Endothelial cell of umbilical vein (primary cell): ENCODE results near the gene CAMK2G. TPM values are rescaled to one million over a fixed set of nuclear protein-coding genes. Genes with fewer than 3 reads are reported as not detected.

Experiments used
- BruUV-seq: library from RNA; stranded (reverse); fragments of 400-500 nt; replicated peaks from 2 replicates; lab custom pipeline; 2021; lab: Mats Ljungman, UMichigan
- CTCF ChIA-PET: fragments of 300-600, 350-600 bp; sonication (Branson Sonifier 250); formaldehyde crosslinking; loops from one replicate; lab custom pipeline; 2021; ENCODE audit warnings: antibody characterized with exemption, inconsistent platforms; lab: Charles Lee
- POLR2A ChIA-PET: fragments of 300-600, 350-600 bp; sonication (Branson Sonifier 250); formaldehyde crosslinking; loops from one replicate; lab custom pipeline; 2021; ENCODE audit warnings: antibody characterized with exemption, inconsistent platforms; lab: Charles Lee
- DNase-seq: peaks from one replicate; pipeline ENCODE4 v3.0.0-alpha.2; 2011; ENCODE audit warnings: low read depth, low spot score
- FAIRE-seq: peaks from 2 replicates; lab custom pipeline; 2011; peaks lifted over from hg19 to GRCh38; lab: Jason Lieb, UNC
- H2AFZ ChIP-seq: 2 replicates; pipeline ENCODE4 v1.6.0; 2012; ENCODE audit warnings: low read depth, low read length, control low read depth, inconsistent platforms
- H3K27ac ChIP-seq: 2 replicates; pipeline ENCODE4 v1.5.1; 2011; ENCODE audit warnings: low read depth, mild to moderate bottlenecking, control low read depth, low read length, moderate library complexity; ENCODE audit not compliant: insufficient read depth
- H3K27me3 ChIP-seq, 2 experiments: 2 replicates each; pipeline versions ENCODE4 v1.6.0 to v1.6.1; 2011; ENCODE audit warnings: low read length in 2 of 2, mixed read lengths in 1 of 2; ENCODE audit not compliant: control insufficient read depth in 2 of 2, insufficient read depth in 2 of 2
- H3K36me3 ChIP-seq, 2 experiments: 2 replicates in 1 of 2; 3 replicates in 1 of 2; pipeline ENCODE4 v1.5.1; 2011; ENCODE audit warnings: low read length in 2 of 2, mild to moderate bottlenecking in 1 of 2, moderate library complexity in 1 of 2; ENCODE audit not compliant: control insufficient read depth in 2 of 2, insufficient read depth in 2 of 2; ENCODE audit errors: extremely low read depth in 1 of 2
- H3K4me1 ChIP-seq: 3 replicates; pipeline ENCODE4 v1.5.1; 2011; ENCODE audit warnings: mild to moderate bottlenecking, low read length; ENCODE audit not compliant: control insufficient read depth, insufficient read depth; ENCODE audit errors: extremely low read depth
- H3K4me2 ChIP-seq: 2 replicates; pipeline ENCODE4 v1.6.1; 2011; ENCODE audit warnings: low read length, control low read depth, mixed read lengths; ENCODE audit not compliant: insufficient read depth
- H3K4me3 ChIP-seq, 3 experiments: fragments of 200-600 bp in 1 of 3; sonication (generic), shearing (Covaris generic) in 1 of 3; replicated peaks in 1 of 3; 2 replicates each; pipeline ENCODE4 v1.5.1; 2011 to 2016; ENCODE audit warnings: control low read depth in 3 of 3, low read length in 3 of 3, mild to moderate bottlenecking in 2 of 3, inconsistent platforms in 1 of 3, low read depth in 1 of 3, moderate library complexity in 1 of 3; ENCODE audit not compliant: insufficient read depth in 1 of 3
- H3K79me2 ChIP-seq: 2 replicates; pipeline ENCODE4 v1.6.0; 2012; ENCODE audit warnings: low read length, inconsistent platforms; ENCODE audit not compliant: control insufficient read depth, insufficient read depth
- H3K9ac ChIP-seq: replicated peaks from 2 replicates; pipeline ENCODE3; 2011; ENCODE audit warnings: low read length, control low read depth; ENCODE audit not compliant: insufficient read depth; ENCODE audit errors: extremely low read depth
- H3K9me1 ChIP-seq: replicated peaks from 3 replicates; pipeline ENCODE4 v1.6.0; 2011; ENCODE audit warnings: mild to moderate bottlenecking, low read length; ENCODE audit not compliant: control insufficient read depth, insufficient read depth; ENCODE audit errors: extremely low read depth
- H3K9me3 ChIP-seq: replicated peaks from 2 replicates; pipeline ENCODE4 v1.5.1; 2012; ENCODE audit warnings: low read length, inconsistent platforms; ENCODE audit not compliant: control insufficient read depth, insufficient read depth
- H4K20me1 ChIP-seq: replicated peaks from 2 replicates; pipeline ENCODE3; 2011; ENCODE audit warnings: mild to moderate bottlenecking, low read length; ENCODE audit not compliant: control insufficient read depth, insufficient read depth; ENCODE audit errors: extremely low read depth
- MYC ChIP-seq: IDR thresholded peaks from one replicate; pipeline ENCODE4 v1.6.1; 2011; ENCODE audit warnings: mild to moderate bottlenecking, low read depth, low read length
- POLR2A ChIP-seq: IDR thresholded peaks from 2 replicates; pipeline ENCODE4 v1.6.1; 2012; ENCODE audit warnings: low read depth, mild to moderate bottlenecking, control low read depth, low read length
- POLR2AphosphoS5 ChIP-seq: IDR thresholded peaks from 2 replicates; pipeline ENCODE4 v1.6.1; 2012; ENCODE audit warnings: low read depth, mild to moderate bottlenecking, control low read depth, low read length, moderate library complexity; ENCODE audit not compliant: insufficient read depth
- dilution Hi-C: fragments of 300-500 bp; cut with MboI; formaldehyde crosslinking; loops from one replicate; pipeline ENCODE4 v1.15.0; 2019; ENCODE audit warnings: low sequenced_read_pairs; ENCODE audit not compliant: extremely low pct_ligation_motif_present
- intact Hi-C: fragments of 100-400 bp; cut with micrococcal nuclease; formaldehyde crosslinking; loops from one replicate; pipeline ENCODE4 v1.10.0; 2022
- polyA plus RNA-seq, 4 experiments: library from polyadenylated mRNA; depleted of rRNA in 3 of 4; stranded (reverse) in 3 of 4; unstranded in 1 of 4; fragments of >200 nt; gene quantifications; 2 replicates each; pipeline versions ENCODE4 v1.2.1 to v1.2.3, GENCODE V29; 2011 to 2012; ENCODE audit warnings: missing spikeins in 1 of 4
- total RNA-seq: library from RNA; stranded (reverse); gene quantifications from 2 replicates; pipeline ENCODE4 v1.2.3, GENCODE V29; 2021
- TF ChIP-seq, protein P1 (sequence below): IDR thresholded peaks from 2 replicates; pipeline ENCODE4 v1.6.1; 2011; ENCODE audit not compliant: insufficient read depth, insufficient read length
- TF ChIP-seq, protein P2 (sequence below), 2 donors: IDR thresholded peaks; 1 replicate in 1 of 2; 2 replicates in 1 of 2; pipeline ENCODE4 v1.5.1; 2011; ENCODE audit warnings: low read length in 2 of 2, mild to moderate bottlenecking in 2 of 2, moderate library complexity in 2 of 2, control low read depth in 1 of 2, inconsistent platforms in 1 of 2, low read depth in 1 of 2; ENCODE audit not compliant: insufficient read depth in 1 of 2; ENCODE audit errors: extremely low read depth in 1 of 2

The CAMK2G gene
- total and polyA plus RNA-seq, 2 donors (not counting 3 experiments of a cell fraction or from before 2014, with no cell fraction given): 27.2 to 33.6 TPM

DNA sequence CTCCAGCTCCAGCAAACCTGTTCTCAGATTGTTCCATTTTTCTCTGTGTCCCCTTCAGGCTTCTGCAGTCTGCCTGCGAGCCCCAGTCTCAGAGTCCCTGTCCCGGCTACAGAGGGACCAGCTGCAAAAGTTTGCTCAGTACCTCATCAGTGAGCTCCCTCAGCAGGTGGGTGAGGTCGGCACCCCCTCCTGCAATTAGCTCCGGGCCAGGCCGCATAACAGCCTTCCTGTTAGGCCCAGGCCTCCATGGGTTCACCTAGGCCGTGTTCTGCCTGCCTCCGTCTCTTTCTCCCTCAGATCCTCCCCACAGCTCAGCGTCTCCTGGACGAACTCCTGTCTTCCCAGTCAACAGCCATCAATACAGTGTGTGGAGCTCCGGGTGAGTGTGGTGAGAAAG is 84.7 kb downstream of the CAMK2G start:
- no TSS peak for BruUV-seq
- Histone ChIP-seq H3K79me2 (peaks cover 25% of the 10 kb centered on the region), H3K9me3 (no peaks in the 10 kb centered on the region), H3K4me2 (no peak overlapping the region), H3K9ac (no peak overlapping the region), H2AFZ (no peak overlapping the region), H3K4me1 (peaks cover 17% of the 10 kb centered on the region), H3K4me3 (no peak overlapping the region), H4K20me1 (peaks cover 6% of the 10 kb centered on the region), H3K36me3 (peaks cover 21 to 53% of the 10 kb centered on the region in 2 experiments), H3K9me1 (no peaks in the 10 kb centered on the region), H3K27me3 (no peaks in the 10 kb centered on the region), H3K27ac (no peak overlapping the region)
- ChIA-PET CTCF (no interaction called here), POLR2A (interaction anchor here (0.6 kb wide), 1 partner anchor 22 kb away, joined by 6 read pairs; no protein-coding TSS in a partner anchor)
- dilution Hi-C loops (no loop called here), intact Hi-C loops (no loop called here)
- TF ChIP-seq MYC: no peak
- TF ChIP-seq POLR2A: no peak
- TF ChIP-seq POLR2AphosphoS5: no peak
- TF ChIP-seq, protein P1, sequence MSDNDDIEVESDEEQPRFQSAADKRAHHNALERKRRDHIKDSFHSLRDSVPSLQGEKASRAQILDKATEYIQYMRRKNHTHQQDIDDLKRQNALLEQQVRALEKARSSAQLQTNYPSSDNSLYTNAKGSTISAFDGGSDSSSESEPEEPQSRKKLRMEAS: no peak
- TF ChIP-seq, protein P2, sequence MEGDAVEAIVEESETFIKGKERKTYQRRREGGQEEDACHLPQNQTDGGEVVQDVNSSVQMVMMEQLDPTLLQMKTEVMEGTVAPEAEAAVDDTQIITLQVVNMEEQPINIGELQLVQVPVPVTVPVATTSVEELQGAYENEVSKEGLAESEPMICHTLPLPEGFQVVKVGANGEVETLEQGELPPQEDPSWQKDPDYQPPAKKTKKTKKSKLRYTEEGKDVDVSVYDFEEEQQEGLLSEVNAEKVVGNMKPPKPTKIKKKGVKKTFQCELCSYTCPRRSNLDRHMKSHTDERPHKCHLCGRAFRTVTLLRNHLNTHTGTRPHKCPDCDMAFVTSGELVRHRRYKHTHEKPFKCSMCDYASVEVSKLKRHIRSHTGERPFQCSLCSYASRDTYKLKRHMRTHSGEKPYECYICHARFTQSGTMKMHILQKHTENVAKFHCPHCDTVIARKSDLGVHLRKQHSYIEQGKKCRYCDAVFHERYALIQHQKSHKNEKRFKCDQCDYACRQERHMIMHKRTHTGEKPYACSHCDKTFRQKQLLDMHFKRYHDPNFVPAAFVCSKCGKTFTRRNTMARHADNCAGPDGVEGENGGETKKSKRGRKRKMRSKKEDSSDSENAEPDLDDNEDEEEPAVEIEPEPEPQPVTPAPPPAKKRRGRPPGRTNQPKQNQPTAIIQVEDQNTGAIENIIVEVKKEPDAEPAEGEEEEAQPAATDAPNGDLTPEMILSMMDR (IDR thresholded peaks at IDR 0.05; ENCODE audit: extremely low read depth in 1 of 2, insufficient read depth in 1 of 2, low read depth in 1 of 2, low read length in 2 of 2): no peak
- DNase-seq (no peak), FAIRE-seq (no peak)
